ENCODE measurements around the gene PRIM1. TPM values are rescaled to one million over a fixed set of nuclear protein-coding genes. Genes with fewer than 3 reads are reported as not detected.
A peak's percentile ranks its signal among the peaks of the same experiment; 100 is the strongest.

The PRIM1 gene
- total and polyA plus RNA-seq, 2 of the 13 experiments (the other 11 are each of a cell fraction or from before 2014, with no cell fraction given), result 30.0 to 47.3 TPM

DNA sequence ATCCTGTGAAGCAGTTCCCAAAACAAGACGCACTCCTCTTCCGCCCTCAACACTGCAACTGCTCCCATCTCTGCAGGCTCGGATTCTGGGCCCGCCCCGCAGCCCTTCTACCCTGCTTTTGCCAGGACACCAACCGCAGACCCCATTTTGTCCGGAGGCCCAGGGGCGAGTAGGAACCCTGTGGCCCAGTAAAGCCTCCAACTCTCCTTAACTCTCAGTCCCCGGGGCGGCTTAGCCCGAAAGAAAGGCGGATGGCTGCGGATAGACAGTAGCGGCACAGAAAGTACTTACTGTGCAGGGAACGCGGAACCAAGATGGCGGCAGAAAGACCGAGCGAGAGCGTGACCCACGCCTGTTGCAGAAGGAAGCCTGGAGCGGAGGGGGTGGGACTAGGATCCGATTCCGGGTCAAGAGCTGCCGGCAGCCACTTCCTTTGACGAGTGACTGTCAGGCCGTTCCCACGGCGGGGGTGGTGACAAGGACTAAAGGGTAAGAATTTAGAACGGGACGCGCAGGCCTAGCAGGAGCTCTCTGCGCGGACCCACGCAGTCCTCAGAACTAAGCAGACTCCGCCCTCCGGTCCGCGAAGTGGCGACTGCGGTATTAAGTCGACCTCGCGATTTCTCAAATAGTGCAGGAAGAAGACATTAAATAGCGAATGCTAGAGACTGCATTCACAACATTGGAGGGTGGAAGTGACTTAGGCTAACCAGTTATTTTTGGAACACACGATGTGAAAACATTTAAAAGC lies 27.0 kb downstream of the PRIM1 start, which contains the start of gene NACA (continued):
- TF ChIP-seq, protein P1, sequence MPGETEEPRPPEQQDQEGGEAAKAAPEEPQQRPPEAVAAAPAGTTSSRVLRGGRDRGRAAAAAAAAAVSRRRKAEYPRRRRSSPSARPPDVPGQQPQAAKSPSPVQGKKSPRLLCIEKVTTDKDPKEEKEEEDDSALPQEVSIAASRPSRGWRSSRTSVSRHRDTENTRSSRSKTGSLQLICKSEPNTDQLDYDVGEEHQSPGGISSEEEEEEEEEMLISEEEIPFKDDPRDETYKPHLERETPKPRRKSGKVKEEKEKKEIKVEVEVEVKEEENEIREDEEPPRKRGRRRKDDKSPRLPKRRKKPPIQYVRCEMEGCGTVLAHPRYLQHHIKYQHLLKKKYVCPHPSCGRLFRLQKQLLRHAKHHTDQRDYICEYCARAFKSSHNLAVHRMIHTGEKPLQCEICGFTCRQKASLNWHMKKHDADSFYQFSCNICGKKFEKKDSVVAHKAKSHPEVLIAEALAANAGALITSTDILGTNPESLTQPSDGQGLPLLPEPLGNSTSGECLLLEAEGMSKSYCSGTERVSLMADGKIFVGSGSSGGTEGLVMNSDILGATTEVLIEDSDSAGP (CRISPR knock-in tag; IDR thresholded peaks at IDR 0.05; ENCODE audit: borderline replicate concordance), result peak; percentile 93
- TF ChIP-seq SRSF9 (IDR thresholded peaks at IDR 0.05; ENCODE audit: borderline replicate concordance, insufficient read depth, low read depth, low read length, poor library complexity, severe bottlenecking) (no peak), POGZ (CRISPR knock-in tag; IDR thresholded peaks at IDR 0.05) (peak; percentile 83), MAFG (CRISPR knock-in tag; IDR thresholded peaks at IDR 0.05) (no peak), NRL (CRISPR knock-in tag; IDR thresholded peaks at IDR 0.05; ENCODE audit: borderline replicate concordance) (peak; percentile 59; the same call in 1 of the 2 replicates), ZNF709 (CRISPR knock-in tag; IDR thresholded peaks at IDR 0.05) (peak; percentile 77; the same call in 1 of the 2 replicates), ZC3H13 (CRISPR knock-in tag; IDR thresholded peaks at IDR 0.05) (peak; percentile 55; the same call in 1 of the 2 replicates), NFYB (CRISPR knock-in tag; IDR thresholded peaks at IDR 0.05) (peak; percentile 47; the same call in 1 of the 2 replicates), POLR2A (IDR thresholded peaks at IDR 0.05; ENCODE audit: insufficient read depth in 1 of 2, low read depth in 2 of 2, low read length in 2 of 2) (peak; percentile 92 to 97), ELF3 (CRISPR knock-in tag; IDR thresholded peaks at IDR 0.05) (peak; percentile 88), ZSCAN30 (CRISPR knock-in tag; IDR thresholded peaks at IDR 0.05) (no peak), MLLT10 (CRISPR knock-in tag; IDR thresholded peaks at IDR 0.05) (no peak), ZNF589 (CRISPR knock-in tag; conservative IDR thresholded peaks at IDR 0.05) (peak; percentile 83; the same call in 1 of the 2 replicates), NAIF1 (CRISPR knock-in tag; IDR thresholded peaks at IDR 0.05; ENCODE audit: borderline replicate concordance) (peak; percentile 78), MIER2 (CRISPR knock-in tag; IDR thresholded peaks at IDR 0.05) (0 out of 2 replicates have a peak, but pooled peaks have one; percentile 23)
- TF ChIP-seq, protein P2, sequence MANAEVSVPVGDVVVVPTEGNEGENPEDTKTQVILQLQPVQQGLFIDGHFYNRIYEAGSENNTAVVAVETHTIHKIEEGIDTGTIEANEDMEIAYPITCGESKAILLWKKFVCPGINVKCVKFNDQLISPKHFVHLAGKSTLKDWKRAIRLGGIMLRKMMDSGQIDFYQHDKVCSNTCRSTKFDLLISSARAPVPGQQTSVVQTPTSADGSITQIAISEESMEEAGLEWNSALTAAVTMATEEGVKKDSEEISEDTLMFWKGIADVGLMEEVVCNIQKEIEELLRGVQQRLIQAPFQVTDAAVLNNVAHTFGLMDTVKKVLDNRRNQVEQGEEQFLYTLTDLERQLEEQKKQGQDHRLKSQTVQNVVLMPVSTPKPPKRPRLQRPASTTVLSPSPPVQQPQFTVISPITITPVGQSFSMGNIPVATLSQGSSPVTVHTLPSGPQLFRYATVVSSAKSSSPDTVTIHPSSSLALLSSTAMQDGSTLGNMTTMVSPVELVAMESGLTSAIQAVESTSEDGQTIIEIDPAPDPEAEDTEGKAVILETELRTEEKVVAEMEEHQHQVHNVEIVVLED (CRISPR knock-in tag; IDR thresholded peaks at IDR 0.05; ENCODE audit: borderline replicate concordance), result peak; percentile 96
- TF ChIP-seq, protein P3, sequence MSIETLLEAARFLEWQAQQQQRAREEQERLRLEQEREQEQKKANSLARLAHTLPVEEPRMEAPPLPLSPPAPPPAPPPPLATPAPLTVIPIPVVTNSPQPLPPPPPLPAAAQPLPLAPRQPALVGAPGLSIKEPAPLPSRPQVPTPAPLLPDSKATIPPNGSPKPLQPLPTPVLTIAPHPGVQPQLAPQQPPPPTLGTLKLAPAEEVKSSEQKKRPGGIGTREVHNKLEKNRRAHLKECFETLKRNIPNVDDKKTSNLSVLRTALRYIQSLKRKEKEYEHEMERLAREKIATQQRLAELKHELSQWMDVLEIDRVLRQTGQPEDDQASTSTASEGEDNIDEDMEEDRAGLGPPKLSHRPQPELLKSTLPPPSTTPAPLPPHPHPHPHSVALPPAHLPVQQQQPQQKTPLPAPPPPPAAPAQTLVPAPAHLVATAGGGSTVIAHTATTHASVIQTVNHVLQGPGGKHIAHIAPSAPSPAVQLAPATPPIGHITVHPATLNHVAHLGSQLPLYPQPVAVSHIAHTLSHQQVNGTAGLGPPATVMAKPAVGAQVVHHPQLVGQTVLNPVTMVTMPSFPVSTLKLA (IDR thresholded peaks at IDR 0.05), result peak; percentile 62
- TF ChIP-seq, protein P4, sequence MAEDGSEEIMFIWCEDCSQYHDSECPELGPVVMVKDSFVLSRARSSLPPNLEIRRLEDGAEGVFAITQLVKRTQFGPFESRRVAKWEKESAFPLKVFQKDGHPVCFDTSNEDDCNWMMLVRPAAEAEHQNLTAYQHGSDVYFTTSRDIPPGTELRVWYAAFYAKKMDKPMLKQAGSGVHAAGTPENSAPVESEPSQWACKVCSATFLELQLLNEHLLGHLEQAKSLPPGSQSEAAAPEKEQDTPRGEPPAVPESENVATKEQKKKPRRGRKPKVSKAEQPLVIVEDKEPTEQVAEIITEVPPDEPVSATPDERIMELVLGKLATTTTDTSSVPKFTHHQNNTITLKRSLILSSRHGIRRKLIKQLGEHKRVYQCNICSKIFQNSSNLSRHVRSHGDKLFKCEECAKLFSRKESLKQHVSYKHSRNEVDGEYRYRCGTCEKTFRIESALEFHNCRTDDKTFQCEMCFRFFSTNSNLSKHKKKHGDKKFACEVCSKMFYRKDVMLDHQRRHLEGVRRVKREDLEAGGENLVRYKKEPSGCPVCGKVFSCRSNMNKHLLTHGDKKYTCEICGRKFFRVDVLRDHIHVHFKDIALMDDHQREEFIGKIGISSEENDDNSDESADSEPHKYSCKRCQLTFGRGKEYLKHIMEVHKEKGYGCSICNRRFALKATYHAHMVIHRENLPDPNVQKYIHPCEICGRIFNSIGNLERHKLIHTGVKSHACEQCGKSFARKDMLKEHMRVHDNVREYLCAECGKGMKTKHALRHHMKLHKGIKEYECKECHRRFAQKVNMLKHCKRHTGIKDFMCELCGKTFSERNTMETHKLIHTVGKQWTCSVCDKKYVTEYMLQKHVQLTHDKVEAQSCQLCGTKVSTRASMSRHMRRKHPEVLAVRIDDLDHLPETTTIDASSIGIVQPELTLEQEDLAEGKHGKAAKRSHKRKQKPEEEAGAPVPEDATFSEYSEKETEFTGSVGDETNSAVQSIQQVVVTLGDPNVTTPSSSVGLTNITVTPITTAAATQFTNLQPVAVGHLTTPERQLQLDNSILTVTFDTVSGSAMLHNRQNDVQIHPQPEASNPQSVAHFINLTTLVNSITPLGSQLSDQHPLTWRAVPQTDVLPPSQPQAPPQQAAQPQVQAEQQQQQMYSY (CRISPR knock-in tag; IDR thresholded peaks at IDR 0.05), result no peak
